Measurements from ENCODE around the gene HBA1. TPM values are rescaled to one million over a fixed set of nuclear protein-coding genes. Genes with fewer than 3 reads are reported as not detected.
A peak's percentile ranks its signal among the peaks of the same experiment; 100 is the strongest.

The HBA1 gene
- total RNA-seq, 1 donor, result not detected

- H3K9me3 ChIP-seq (ENCODE audit: low read depth, low read length), result no peaks in the 10 kb centered on the region
- H3K79me2 ChIP-seq (ENCODE audit: insufficient read depth, low read length), result no peaks in the 10 kb centered on the region
- DNase-seq (ENCODE audit: insufficient read length, low spot score, missing footprints), result peak; percentile 97
- H3K4me2 ChIP-seq (ENCODE audit: insufficient read depth, low read length), result peak within 1 kb of the TSS; percentile 50
- peak within 1 kb of the TSS; percentile 59 for H3K4me3 ChIP-seq (ENCODE audit: insufficient read depth, low read length)
- no peak within 1 kb of the TSS for H3K27ac ChIP-seq (ENCODE audit: low read depth, low read length)
- H3K27me3 ChIP-seq (ENCODE audit: insufficient read depth, low read length), result peaks cover 33% of the 10 kb centered on the region
- peaks cover 4% of the 10 kb centered on the region for H3K36me3 ChIP-seq (ENCODE audit: insufficient read depth, low read length)
- peaks cover 15% of the 10 kb centered on the region for H4K20me1 ChIP-seq (ENCODE audit: insufficient read depth, low read length)
- H2AFZ ChIP-seq (ENCODE audit: low read length), result no peak within 1 kb of the TSS
- H3K4me1 ChIP-seq (ENCODE audit: insufficient read depth, low read length), result peaks cover 8% of the 10 kb centered on the region
- no peak for TF ChIP-seq CTCF (IDR thresholded peaks at IDR 0.05; ENCODE audit: extremely low read depth, low read depth, low read length)
Observed at GRCh38 chr16:180101-180675, 3.7 kb downstream of the HBA1 start, which contains the start of gene HBQ1. Gene HBQ1 (plus strand): TSS chr16:180459. CDS start chr16:180487, 28 bp downstream.

GRCh38 chr16:180681-181564 lies 4.4 kb downstream of the HBA1 start:
- no peaks in the 10 kb centered on the region for H3K9me3 ChIP-seq (ENCODE audit: low read depth, low read length)
- H3K27ac ChIP-seq (ENCODE audit: low read depth, low read length), result no peak overlapping the region
- peak overlapping the region; percentile 59 for H3K4me3 ChIP-seq (ENCODE audit: insufficient read depth, low read length)
- peak overlapping the region; percentile 50 for H3K4me2 ChIP-seq (ENCODE audit: insufficient read depth, low read length)
- peaks cover 8% of the 10 kb centered on the region for H3K4me1 ChIP-seq (ENCODE audit: insufficient read depth, low read length)
- peak; percentile 93 for DNase-seq (ENCODE audit: insufficient read length, low spot score, missing footprints)
- no peaks in the 10 kb centered on the region for H3K79me2 ChIP-seq (ENCODE audit: insufficient read depth, low read length)
- no peak overlapping the region for H2AFZ ChIP-seq (ENCODE audit: low read length)
- H4K20me1 ChIP-seq (ENCODE audit: insufficient read depth, low read length), result peaks cover 20% of the 10 kb centered on the region
- H3K36me3 ChIP-seq (ENCODE audit: insufficient read depth, low read length), result peaks cover 4% of the 10 kb centered on the region
- TF ChIP-seq CTCF (IDR thresholded peaks at IDR 0.05; ENCODE audit: extremely low read depth, low read depth, low read length), result no peak
- peaks cover 28% of the 10 kb centered on the region for H3K27me3 ChIP-seq (ENCODE audit: insufficient read depth, low read length)

GRCh38 chr16:181565-182021 lies 5.1 kb downstream of the HBA1 start:
- peaks cover 8% of the 10 kb centered on the region for H3K4me1 ChIP-seq (ENCODE audit: insufficient read depth, low read length)
- H3K4me2 ChIP-seq (ENCODE audit: insufficient read depth, low read length), result peak overlapping the region; percentile 50
- no peak overlapping the region for H2AFZ ChIP-seq (ENCODE audit: low read length)
- no peak overlapping the region for H3K27ac ChIP-seq (ENCODE audit: low read depth, low read length)
- H3K4me3 ChIP-seq (ENCODE audit: insufficient read depth, low read length), result no peak overlapping the region
- TF ChIP-seq CTCF (IDR thresholded peaks at IDR 0.05; ENCODE audit: extremely low read depth, low read depth, low read length), result peak; percentile 77
- no peaks in the 10 kb centered on the region for H3K79me2 ChIP-seq (ENCODE audit: insufficient read depth, low read length)
- no peaks in the 10 kb centered on the region for H3K9me3 ChIP-seq (ENCODE audit: low read depth, low read length)
- H3K36me3 ChIP-seq (ENCODE audit: insufficient read depth, low read length), result peaks cover 4% of the 10 kb centered on the region
- peaks cover 20% of the 10 kb centered on the region for H4K20me1 ChIP-seq (ENCODE audit: insufficient read depth, low read length)
- peaks cover 28% of the 10 kb centered on the region for H3K27me3 ChIP-seq (ENCODE audit: insufficient read depth, low read length)
- peak; percentile 99 for DNase-seq (ENCODE audit: insufficient read length, low spot score, missing footprints)

- peaks cover 13% of the 10 kb centered on the region for H3K36me3 ChIP-seq (ENCODE audit: insufficient read depth, low read length)
- no peak overlapping the region for H3K4me3 ChIP-seq (ENCODE audit: insufficient read depth, low read length)
- H3K4me2 ChIP-seq (ENCODE audit: insufficient read depth, low read length), result no peak overlapping the region
- no peak overlapping the region for H3K27ac ChIP-seq (ENCODE audit: low read depth, low read length)
- H3K79me2 ChIP-seq (ENCODE audit: insufficient read depth, low read length), result no peaks in the 10 kb centered on the region
- peaks cover 19% of the 10 kb centered on the region for H3K27me3 ChIP-seq (ENCODE audit: insufficient read depth, low read length)
- H4K20me1 ChIP-seq (ENCODE audit: insufficient read depth, low read length), result peaks cover 20% of the 10 kb centered on the region
- H3K9me3 ChIP-seq (ENCODE audit: low read depth, low read length), result no peaks in the 10 kb centered on the region
- no peak for TF ChIP-seq CTCF (IDR thresholded peaks at IDR 0.05; ENCODE audit: extremely low read depth, low read depth, low read length)
- DNase-seq (ENCODE audit: insufficient read length, low spot score, missing footprints), result peak; percentile 85
- H3K4me1 ChIP-seq (ENCODE audit: insufficient read depth, low read length), result peaks cover 8% of the 10 kb centered on the region
- H2AFZ ChIP-seq (ENCODE audit: low read length), result no peak overlapping the region
Observed at GRCh38 chr16:183005-183404, 6.5 kb downstream of the HBA1 start.
